Natural killer cell (primary cell): Measurements from ENCODE around the gene KMT2A. TPM values are rescaled to one million over a fixed set of nuclear protein-coding genes. Genes with fewer than 3 reads are reported as not detected.

Source experiments
- ATAC-seq, 3 donors: fragments of 150-1000 bp in 2 of 3; fragments of 200-7000 bp in 1 of 3; cut with Tn5 transposase; 1 replicate in 1 of 3; 2 replicates in 2 of 3; pipeline ENCODE4 v1.10.0; 2021; ENCODE audit warnings: mild to moderate bottlenecking in 2 of 3, moderate library complexity in 2 of 3
- DNase-seq, 2 donors: peaks; one replicate each; pipeline versions ENCODE4 v3.0.0 to v3.0.0-alpha.2; 2013 to 2021; ENCODE audit warnings: mixed read lengths in 1 of 2
- H3K27ac ChIP-seq: one replicate; pipeline ENCODE4 v1.5.1; 2013; ENCODE audit warnings: mild to moderate bottlenecking, low read length
- H3K27me3 ChIP-seq: one replicate; pipeline ENCODE4 v1.6.1; 2013; ENCODE audit warnings: low read length; ENCODE audit not compliant: control insufficient read depth, insufficient read depth
- H3K36me3 ChIP-seq: one replicate; pipeline ENCODE4 v1.6.1; 2013; ENCODE audit warnings: low read length; ENCODE audit not compliant: control insufficient read depth, insufficient read depth
- H3K4me1 ChIP-seq: one replicate; pipeline ENCODE4 v1.6.1; 2013; ENCODE audit warnings: low read length; ENCODE audit not compliant: control insufficient read depth, insufficient read depth
- H3K4me3 ChIP-seq: one replicate; pipeline ENCODE4 v1.5.1; 2013; ENCODE audit warnings: low read length
- H3K9me3 ChIP-seq: one replicate; pipeline ENCODE4 v1.6.1; 2013; ENCODE audit warnings: low read length; ENCODE audit not compliant: control insufficient read depth, insufficient read depth
- H3K27ac Mint-ChIP-seq, 2 donors: one replicate each; pipeline ENCODE4 v1.8.0; 2022; ENCODE audit warnings: mild to moderate bottlenecking in 2 of 2, mixed read lengths in 2 of 2, moderate library complexity in 1 of 2
- H3K27me3 Mint-ChIP-seq, 2 donors: one replicate each; pipeline ENCODE4 v1.8.0; 2022; ENCODE audit warnings: low read depth in 2 of 2, mixed read lengths in 2 of 2
- H3K36me3 Mint-ChIP-seq: one replicate; pipeline ENCODE4 v1.8.0; 2022; ENCODE audit warnings: mixed read lengths
- H3K4me1 Mint-ChIP-seq, 2 donors: one replicate each; pipeline ENCODE4 v1.8.0; 2022; ENCODE audit warnings: mixed read lengths in 2 of 2
- H3K4me3 Mint-ChIP-seq: one replicate; pipeline ENCODE4 v1.8.0; 2022; ENCODE audit warnings: mild to moderate bottlenecking, moderate library complexity, mixed read lengths
- H3K9me3 Mint-ChIP-seq, 2 donors: one replicate each; pipeline ENCODE4 v1.8.0; 2022; ENCODE audit warnings: mixed read lengths in 2 of 2
- WGBS: methylation state at CpG from one replicate; pipeline ENCODE4 v1.1.7; 2013; ENCODE audit warnings: missing lambda C conversion rate; ENCODE audit not compliant: insufficient coverage; 5-methylcytosine and 5-hydroxymethylcytosine counted together
- intact Hi-C: fragments of 100-400 bp; cut with micrococcal nuclease; formaldehyde crosslinking; loops from one replicate; pipeline ENCODE4 v1.14.2; 2022
- total RNA-seq, 4 donors: library from RNA; stranded (reverse); fragments of 120-200 nt in 1 of 4; gene quantifications; one replicate each; pipeline versions ENCODE4 v1.2.3 to v1.2.4, GENCODE V29; 2013 to 2022
- TF ChIP-seq, protein P1 (sequence below): fragments of 200-600 bp; IDR thresholded peaks from one replicate; pipeline ENCODE4 v1.8.0; 2022; ENCODE audit warnings: antibody characterized with exemption

KMT2A gene
- total RNA-seq, 3 donors from 2014 or later (not counting 1 experiment from before 2014, with no cell fraction given), result 146 to 176 (median 157) TPM

DNA sequence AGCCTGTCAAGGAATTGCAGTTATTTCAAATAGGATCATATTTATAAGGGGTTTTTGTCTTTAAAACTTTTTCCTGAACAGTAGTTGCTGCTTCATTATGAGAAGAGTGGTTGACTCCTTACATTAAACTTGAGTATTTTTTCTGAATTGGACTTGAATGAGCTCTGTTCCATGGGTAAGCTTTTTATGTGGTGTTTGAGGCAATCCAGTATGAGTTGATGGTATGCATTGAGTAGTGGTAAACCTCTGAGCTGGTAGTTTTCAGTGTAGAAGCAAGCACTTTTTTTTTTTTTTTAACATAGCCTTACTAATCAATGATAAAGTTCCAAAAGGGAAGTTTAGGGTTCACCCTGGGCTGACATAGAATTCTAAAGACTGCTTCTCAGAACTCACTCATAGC is 3.4 kb downstream of the KMT2A start:
- peaks cover 24% of the 10 kb centered on the region for H3K4me1 ChIP-seq
- peak in 1 of 2 donors; percentile 32 for DNase-seq
- H3K36me3 Mint-ChIP-seq, result no peaks in the 10 kb centered on the region

DNA sequence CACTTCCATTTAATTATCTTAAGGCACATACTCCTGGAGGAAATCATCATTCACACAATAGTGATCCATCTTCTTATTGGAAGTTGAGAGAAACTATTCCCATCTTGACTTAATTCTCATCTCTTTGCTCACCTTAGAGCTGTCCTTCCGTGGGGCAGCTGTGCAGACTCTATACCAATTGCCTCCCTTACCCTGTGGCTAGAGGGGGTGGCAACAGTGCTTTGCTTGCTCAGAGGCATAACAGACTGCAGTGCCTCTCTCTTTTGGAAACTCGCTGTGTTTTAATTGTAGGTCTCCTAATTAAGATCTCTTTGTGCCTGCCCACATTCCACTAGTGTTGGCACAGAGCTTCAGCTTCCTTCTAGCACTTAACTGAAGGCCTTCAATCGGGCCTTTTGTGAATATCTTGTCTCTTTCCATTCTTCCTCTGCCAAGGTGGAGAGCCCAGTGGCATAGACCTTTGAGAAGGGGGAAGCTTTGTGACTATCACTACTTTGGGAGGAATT is 5.5 kb downstream of the KMT2A start:
- ATAC-seq (no peak), DNase-seq (peak in 1 of 2 donors; percentile 25)
- Histone ChIP-seq H3K9me3 (no peaks in the 10 kb centered on the region), H3K27me3 (no peaks in the 10 kb centered on the region), H3K27ac (no peak overlapping the region), H3K36me3 (peaks cover 6% of the 10 kb centered on the region), H3K4me1 (peaks cover 19% of the 10 kb centered on the region), H3K4me3 (no peak overlapping the region)
- Mint-ChIP-seq H3K4me3 (no peak overlapping the region), H3K27ac (peak overlapping the region; percentile 56 to 98), H3K36me3 (no peaks in the 10 kb centered on the region), H3K9me3 (no peaks in the 10 kb centered on the region), H3K4me1 (peaks cover 92 to 93% of the 10 kb centered on the region in 2 donors), H3K27me3 (no peaks in the 10 kb centered on the region)
- intact Hi-C loops, result no loop called here
- TF ChIP-seq, protein P1, sequence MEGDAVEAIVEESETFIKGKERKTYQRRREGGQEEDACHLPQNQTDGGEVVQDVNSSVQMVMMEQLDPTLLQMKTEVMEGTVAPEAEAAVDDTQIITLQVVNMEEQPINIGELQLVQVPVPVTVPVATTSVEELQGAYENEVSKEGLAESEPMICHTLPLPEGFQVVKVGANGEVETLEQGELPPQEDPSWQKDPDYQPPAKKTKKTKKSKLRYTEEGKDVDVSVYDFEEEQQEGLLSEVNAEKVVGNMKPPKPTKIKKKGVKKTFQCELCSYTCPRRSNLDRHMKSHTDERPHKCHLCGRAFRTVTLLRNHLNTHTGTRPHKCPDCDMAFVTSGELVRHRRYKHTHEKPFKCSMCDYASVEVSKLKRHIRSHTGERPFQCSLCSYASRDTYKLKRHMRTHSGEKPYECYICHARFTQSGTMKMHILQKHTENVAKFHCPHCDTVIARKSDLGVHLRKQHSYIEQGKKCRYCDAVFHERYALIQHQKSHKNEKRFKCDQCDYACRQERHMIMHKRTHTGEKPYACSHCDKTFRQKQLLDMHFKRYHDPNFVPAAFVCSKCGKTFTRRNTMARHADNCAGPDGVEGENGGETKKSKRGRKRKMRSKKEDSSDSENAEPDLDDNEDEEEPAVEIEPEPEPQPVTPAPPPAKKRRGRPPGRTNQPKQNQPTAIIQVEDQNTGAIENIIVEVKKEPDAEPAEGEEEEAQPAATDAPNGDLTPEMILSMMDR, result no peak
- WGBS, result 63% methylated on average over 3 of the region's 3 CpGs

More for the DNA sequence above, 3.4 kb downstream of the KMT2A start:
- peaks cover 4% of the 10 kb centered on the region for H3K36me3 ChIP-seq
- H3K9me3 ChIP-seq, result no peaks in the 10 kb centered on the region
- TF ChIP-seq, protein P1, result no peak
- Mint-ChIP-seq H3K9me3 (no peaks in the 10 kb centered on the region), H3K4me3 (peak overlapping the region; percentile 37), H3K27me3 (no peaks in the 10 kb centered on the region), H3K27ac (peak overlapping the region; percentile 94 to 98), H3K4me1 (peaks cover 84 to 86% of the 10 kb centered on the region in 2 donors)
- no peak for ATAC-seq
- peak overlapping the region; percentile 12 for H3K27ac ChIP-seq
- intact Hi-C loops, result loop anchor here (2.0 kb wide), 1 partner anchor 49 kb away; no protein-coding TSS in a partner anchor
- H3K4me3 ChIP-seq, result no peak overlapping the region
- no peaks in the 10 kb centered on the region for H3K27me3 ChIP-seq

- ATAC-seq, result no peak
- Histone ChIP-seq H3K36me3 (peaks cover 7% of the 10 kb centered on the region), H3K9me3 (no peaks in the 10 kb centered on the region), H3K4me1 (peaks cover 14% of the 10 kb centered on the region), H3K27ac (no peak overlapping the region), H3K4me3 (no peak overlapping the region), H3K27me3 (no peaks in the 10 kb centered on the region)
- TF ChIP-seq, protein P1, result no peak
- H3K27me3 Mint-ChIP-seq, result no peaks in the 10 kb centered on the region
- intact Hi-C loops, result no loop called here
- no peak overlapping the region for H3K4me3 Mint-ChIP-seq
- peaks cover 94 to 95% of the 10 kb centered on the region in 2 donors for H3K4me1 Mint-ChIP-seq
- no peaks in the 10 kb centered on the region for H3K36me3 Mint-ChIP-seq
- H3K27ac Mint-ChIP-seq, result peak overlapping the region; percentile 56 to 98
- no peak for DNase-seq
- H3K9me3 Mint-ChIP-seq, result no peaks in the 10 kb centered on the region
- WGBS, result 66% methylated on average over 3 of the region's 3 CpGs
Observed at GRCh38 chr11:118442301-118442700, 6.0 kb downstream of the KMT2A start.
